GM21825 (cell line): Measurements from ENCODE around the gene LRMDA.

Experiments used
- ATAC-seq: cut with Tn5 transposase; IDR thresholded peaks from one replicate; pipeline ENCODE4 v1.9.1; 2021; ENCODE audit warnings: mild to moderate bottlenecking, moderate library complexity; ENCODE audit not compliant: unreplicated experiment

Gene LRMDA

GRCh38 chr10:75962395-75963061 is 531.1 kb downstream of the LRMDA start:
- no peak for ATAC-seq

- ATAC-seq: no peak
These were observed 536.1 kb downstream of the LRMDA start for GRCh38 chr10:75967491-75967890.

- ATAC-seq: no peak
These were observed 537.6 kb downstream of the LRMDA start for GRCh38 chr10:75969031-75969430.

GRCh38 chr10:75971402-75972211 is 540.2 kb downstream of the LRMDA start:
- no peak for ATAC-seq

GRCh38 chr10:75972491-75973276 is 541.3 kb downstream of the LRMDA start:
- no peak for ATAC-seq

- no peak for ATAC-seq
These were observed 542.7 kb downstream of the LRMDA start for GRCh38 chr10:75974080-75974479.

- no peak for ATAC-seq
These were observed 545.3 kb downstream of the LRMDA start for GRCh38 chr10:75976681-75977080.

- no peak for ATAC-seq
These were observed 545.7 kb downstream of the LRMDA start for GRCh38 chr10:75977139-75977538.

GRCh38 chr10:75978213-75978612 is 546.8 kb downstream of the LRMDA start:
- ATAC-seq: no peak

GRCh38 chr10:75980419-75981002 is 549.1 kb downstream of the LRMDA start:
- ATAC-seq: no peak

- no peak for ATAC-seq
These were observed 551.4 kb downstream of the LRMDA start for GRCh38 chr10:75982611-75983369.

- no peak for ATAC-seq
These were observed 552.6 kb downstream of the LRMDA start for GRCh38 chr10:75984067-75984466.

GRCh38 chr10:75987616-75988015 is 556.2 kb downstream of the LRMDA start:
- no peak for ATAC-seq

- no peak for ATAC-seq
These were observed 563.1 kb downstream of the LRMDA start for GRCh38 chr10:75994357-75995040.

GRCh38 chr10:75995041-75995430 is 563.6 kb downstream of the LRMDA start:
- no peak for ATAC-seq

- no peak for ATAC-seq
These were observed 564.3 kb downstream of the LRMDA start for GRCh38 chr10:75995720-75996119.

GRCh38 chr10:75999001-75999400 is 567.6 kb downstream of the LRMDA start:
- ATAC-seq: no peak

GRCh38 chr10:75999515-76000209 is 568.2 kb downstream of the LRMDA start:
- ATAC-seq: no peak

GRCh38 chr10:76000550-76000949 is 569.1 kb downstream of the LRMDA start:
- no peak for ATAC-seq
